Suprapubic skin (tissue), 4 donors: Measurements from ENCODE around the gene LIPI. TPM values are rescaled to one million over a fixed set of nuclear protein-coding genes. Genes with fewer than 3 reads are reported as not detected.

Experiments used
- DNase-seq, 2 donors: peaks; one replicate each; pipeline ENCODE4 v3.0.0-alpha.2; 2019; ENCODE audit warnings: low spot score in 2 of 2
- H3K27ac ChIP-seq: fragments of 200-600 bp; sonication (generic); one replicate; pipeline ENCODE4 v1.5.1; 2019
- H3K27me3 ChIP-seq: fragments of 200-600 bp; sonication (generic); one replicate; pipeline ENCODE4 v1.5.1; 2019
- H3K36me3 ChIP-seq: fragments of 200-600 bp; sonication (generic); one replicate; pipeline ENCODE4 v1.5.1; 2019
- H3K4me1 ChIP-seq: fragments of 200-600 bp; sonication (generic); one replicate; pipeline ENCODE4 v1.5.1; 2019
- H3K4me3 ChIP-seq: fragments of 200-600 bp; sonication (generic); one replicate; pipeline ENCODE4 v1.5.1; 2019; ENCODE audit warnings: mild to moderate bottlenecking
- H3K9me3 ChIP-seq: fragments of 200-600 bp; sonication (generic); one replicate; pipeline ENCODE4 v1.5.1; 2019
- CTCF ChIP-seq, 2 donors: fragments of 200-600 bp in 1 of 2; fragments of 450-650 bp in 1 of 2; sonication (generic) in 1 of 2; IDR thresholded peaks; one replicate each; pipeline ENCODE4 v1.5.1; 2016 to 2019; ENCODE audit warnings: antibody characterized with exemption in 2 of 2, mild to moderate bottlenecking in 1 of 2, moderate library complexity in 1 of 2
- EP300 ChIP-seq: sonication (generic); formaldehyde crosslinking; IDR thresholded peaks from one replicate; pipeline ENCODE4 v1.6.1; 2017; ENCODE audit warnings: antibody characterized with exemption
- POLR2A ChIP-seq, 2 donors: fragments of 450-650 bp; IDR thresholded peaks; one replicate each; pipeline ENCODE4 v1.6.1; 2017; ENCODE audit warnings: antibody characterized with exemption in 2 of 2, mild to moderate bottlenecking in 2 of 2, moderate library complexity in 2 of 2
- POLR2AphosphoS5 ChIP-seq, 3 donors: sonication (generic); formaldehyde crosslinking; IDR thresholded peaks; one replicate each; pipeline ENCODE4 v1.6.1; 2017; ENCODE audit warnings: antibody characterized with exemption in 3 of 3
- WGBS: methylation state at CpG from one replicate; pipeline ENCODE4 v1.1.5; 2018; 5-methylcytosine and 5-hydroxymethylcytosine counted together
- total RNA-seq, 4 donors: library from RNA; depleted of rRNA; stranded (reverse); fragments of >200 nt; gene quantifications; one replicate each; pipeline ENCODE4 v1.1.0, GENCODE V29; 2016

LIPI gene
- total RNA-seq, 4 donors from 2014 or later = not detected

GRCh38 chr21:14235101-14235500 lies 24.3 kb upstream of the LIPI start:
- H3K27me3 ChIP-seq = no peaks in the 10 kb centered on the region
- no peaks in the 10 kb centered on the region for H3K9me3 ChIP-seq
- no peak for DNase-seq
- WGBS = 89% methylated on average over 5 of the region's 5 CpGs
- H3K36me3 ChIP-seq = no peaks in the 10 kb centered on the region
- no peaks in the 10 kb centered on the region for H3K4me1 ChIP-seq
- no peak overlapping the region for H3K27ac ChIP-seq
- no peak for TF ChIP-seq EP300
- no peak for TF ChIP-seq POLR2A (IDR thresholded peaks at IDR 0.05)
- TF ChIP-seq POLR2AphosphoS5 (IDR thresholded peaks at IDR 0.05) = no peak
- TF ChIP-seq CTCF (IDR thresholded peaks at IDR 0.05) = no peak
- H3K4me3 ChIP-seq = no peak overlapping the region

GRCh38 chr21:14229399-14229798 lies 18.6 kb upstream of the LIPI start:
- no peaks in the 10 kb centered on the region for H3K36me3 ChIP-seq
- no peak for TF ChIP-seq POLR2A (IDR thresholded peaks at IDR 0.05)
- no peak for TF ChIP-seq POLR2AphosphoS5 (IDR thresholded peaks at IDR 0.05)
- TF ChIP-seq CTCF (IDR thresholded peaks at IDR 0.05) = no peak
- TF ChIP-seq EP300 = no peak
- H3K4me3 ChIP-seq = no peak overlapping the region
- DNase-seq = no peak
- H3K9me3 ChIP-seq = peaks cover 6% of the 10 kb centered on the region
- no peaks in the 10 kb centered on the region for H3K27me3 ChIP-seq
- H3K27ac ChIP-seq = no peak overlapping the region
- H3K4me1 ChIP-seq = no peaks in the 10 kb centered on the region
- WGBS = 78% methylated on average over 1 of the region's 1 CpG

GRCh38 chr21:14223365-14223764 lies 12.6 kb upstream of the LIPI start:
- Histone ChIP-seq H3K27ac (no peak overlapping the region), H3K27me3 (no peaks in the 10 kb centered on the region), H3K36me3 (no peaks in the 10 kb centered on the region), H3K4me3 (no peak overlapping the region), H3K4me1 (no peaks in the 10 kb centered on the region), H3K9me3 (no peaks in the 10 kb centered on the region)
- WGBS = 94% methylated on average over 1 of the region's 1 CpG
- no peak for DNase-seq
- TF ChIP-seq POLR2A (IDR thresholded peaks at IDR 0.05) (no peak), EP300 (no peak), POLR2AphosphoS5 (IDR thresholded peaks at IDR 0.05) (no peak), CTCF (IDR thresholded peaks at IDR 0.05) (no peak)

- H3K27ac ChIP-seq = no peak within 1 kb of the TSS
- no peaks in the 10 kb centered on the region for H3K36me3 ChIP-seq
- TF ChIP-seq EP300 (no peak), POLR2AphosphoS5 (IDR thresholded peaks at IDR 0.05) (no peak), POLR2A (IDR thresholded peaks at IDR 0.05) (no peak), CTCF (IDR thresholded peaks at IDR 0.05) (no peak)
- WGBS = under 1% methylated on average over 28 of the region's 55 CpGs
- peak within 1 kb of the TSS; percentile 58 for H3K4me3 ChIP-seq
- H3K9me3 ChIP-seq = no peaks in the 10 kb centered on the region
- H3K4me1 ChIP-seq = peaks cover 12% of the 10 kb centered on the region
- H3K27me3 ChIP-seq = peaks cover 8% of the 10 kb centered on the region
- peak; percentile 65 to 80 for DNase-seq
These were observed 5.4 kb upstream of the LIPI start, which contains the start of gene RBM11 for GRCh38 chr21:14215971-14216641. Gene RBM11, plus strand, starts transcription at chr21:14216157. Its CDS starts 30 bp downstream, at chr21:14216187.

- Histone ChIP-seq H3K36me3 (no peaks in the 10 kb centered on the region), H3K4me3 (no peak overlapping the region), H3K4me1 (peaks cover 12% of the 10 kb centered on the region), H3K9me3 (no peaks in the 10 kb centered on the region), H3K27ac (no peak overlapping the region), H3K27me3 (peaks cover 8% of the 10 kb centered on the region)
- no peak for DNase-seq
- TF ChIP-seq POLR2A (IDR thresholded peaks at IDR 0.05) (no peak), EP300 (no peak), POLR2AphosphoS5 (IDR thresholded peaks at IDR 0.05) (no peak)
These were observed 2.4 kb upstream of the LIPI start for GRCh38 chr21:14213164-14213563.
